Measurements from ENCODE around the gene C19orf38.

- TF ChIP-seq CTCF (IDR thresholded peaks at IDR 0.05) (peak in 1 of 3 experiments; percentile 38), POLR2A (IDR thresholded peaks at IDR 0.05; ENCODE audit: low read depth) (no peak), EP300 (IDR thresholded peaks at IDR 0.05) (no peak), POLR2AphosphoS5 (IDR thresholded peaks at IDR 0.05) (no peak)
Observed at GRCh38 chr19:10855879-10856522, 7.8 kb downstream of the C19orf38 start.

All from esophagus muscularis mucosa (tissue), 4 donors.